HCT116 (cell line): ENCODE measurements around the gene CEMIP2.

Experiments
- CTCF ChIP-seq, 3 experiments: fragments of 200-600 bp in 1 of 3; sonication (generic) in 1 of 3; IDR thresholded peaks in 2 of 3; conservative IDR thresholded peaks in 1 of 3; 2 replicates each; pipeline ENCODE4 v1.5.1; 2012 to 2017; ENCODE audit warnings: low read depth in 2 of 3, low read length in 2 of 3, antibody characterized with exemption in 1 of 3, borderline replicate concordance in 1 of 3, control low read depth in 1 of 3, mild to moderate bottlenecking in 1 of 3, mixed read lengths in 1 of 3, mixed run types in 1 of 3, moderate library complexity in 1 of 3; ENCODE audit not compliant: insufficient read depth in 1 of 3
- EGR1 ChIP-seq: IDR thresholded peaks from 2 replicates; pipeline ENCODE4 v1.6.1; 2012; ENCODE audit warnings: low read depth
- ELF1 ChIP-seq: IDR thresholded peaks from 2 replicates; pipeline ENCODE4 v1.6.1; 2012; ENCODE audit warnings: low read depth, borderline replicate concordance
- EZH2 ChIP-seq: fragments of 200-600 bp; sonication (generic); IDR thresholded peaks from 2 replicates; pipeline ENCODE4 v1.6.1; 2017; ENCODE audit warnings: antibody characterized with exemption, mixed run types
- POLR2A ChIP-seq: IDR thresholded peaks from 2 replicates; pipeline ENCODE4 v1.7.0; 2011; ENCODE audit warnings: borderline replicate concordance; ENCODE audit not compliant: insufficient read depth, insufficient read length; ENCODE audit errors: extremely low read depth
- YY1 ChIP-seq: IDR thresholded peaks from 2 replicates; pipeline ENCODE4 v1.6.1; 2011; ENCODE audit warnings: low read length, low read depth, moderate library complexity, mild to moderate bottlenecking; ENCODE audit not compliant: insufficient replicate concordance; ENCODE audit errors: extremely low read depth

- no peak for TF ChIP-seq ELF1
- no peak for TF ChIP-seq EGR1
- TF ChIP-seq EZH2, result no peak
- TF ChIP-seq POLR2A, result no peak
- TF ChIP-seq CTCF (IDR thresholded peaks at IDR 0.05 in 2 of 3, conservative IDR thresholded peaks at IDR 0.05 in 1 of 3; ENCODE audit: borderline replicate concordance in 1 of 3, insufficient read depth in 1 of 3, low read depth in 2 of 3, low read length in 2 of 3), result no peak
- TF ChIP-seq YY1, result no peak
Measured at GRCh38 chr9:71729816-71730526, 38.3 kb downstream of the CEMIP2 start.
